ENCODE results near the gene RBM47. TPM values are rescaled to one million over a fixed set of nuclear protein-coding genes. Genes with fewer than 3 reads are reported as not detected.

The RBM47 gene
- total RNA-seq, 1 donor from 2014 or later: 0.11 TPM

DNA sequence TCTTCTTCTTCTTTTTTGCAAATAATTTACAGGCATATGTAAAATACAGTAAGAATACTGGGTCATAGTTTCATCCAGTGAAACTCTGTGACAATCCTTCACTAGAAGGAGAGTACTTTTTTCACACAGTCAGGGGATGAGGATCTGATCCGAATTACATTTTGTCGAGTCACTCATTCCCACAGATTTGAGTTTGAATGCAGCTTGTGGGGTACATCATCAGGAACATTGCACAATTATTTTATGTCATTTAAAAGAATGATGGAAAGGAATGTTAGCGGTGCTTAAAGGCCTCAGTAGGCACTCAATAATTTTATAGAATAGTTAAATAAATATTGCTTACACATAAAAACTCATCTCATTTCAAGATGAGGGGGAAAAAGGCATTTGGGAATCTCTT lies 205.9 kb downstream of the RBM47 start:
- no peaks in the 10 kb centered on the region for H3K36me3 Mint-ChIP-seq (ENCODE audit: unreplicated experiment)
- H3K27ac Mint-ChIP-seq (ENCODE audit: unreplicated experiment): no peak overlapping the region
- TF ChIP-seq, protein P1, sequence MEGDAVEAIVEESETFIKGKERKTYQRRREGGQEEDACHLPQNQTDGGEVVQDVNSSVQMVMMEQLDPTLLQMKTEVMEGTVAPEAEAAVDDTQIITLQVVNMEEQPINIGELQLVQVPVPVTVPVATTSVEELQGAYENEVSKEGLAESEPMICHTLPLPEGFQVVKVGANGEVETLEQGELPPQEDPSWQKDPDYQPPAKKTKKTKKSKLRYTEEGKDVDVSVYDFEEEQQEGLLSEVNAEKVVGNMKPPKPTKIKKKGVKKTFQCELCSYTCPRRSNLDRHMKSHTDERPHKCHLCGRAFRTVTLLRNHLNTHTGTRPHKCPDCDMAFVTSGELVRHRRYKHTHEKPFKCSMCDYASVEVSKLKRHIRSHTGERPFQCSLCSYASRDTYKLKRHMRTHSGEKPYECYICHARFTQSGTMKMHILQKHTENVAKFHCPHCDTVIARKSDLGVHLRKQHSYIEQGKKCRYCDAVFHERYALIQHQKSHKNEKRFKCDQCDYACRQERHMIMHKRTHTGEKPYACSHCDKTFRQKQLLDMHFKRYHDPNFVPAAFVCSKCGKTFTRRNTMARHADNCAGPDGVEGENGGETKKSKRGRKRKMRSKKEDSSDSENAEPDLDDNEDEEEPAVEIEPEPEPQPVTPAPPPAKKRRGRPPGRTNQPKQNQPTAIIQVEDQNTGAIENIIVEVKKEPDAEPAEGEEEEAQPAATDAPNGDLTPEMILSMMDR (IDR thresholded peaks at IDR 0.05): no peak
- H3K27me3 Mint-ChIP-seq (ENCODE audit: unreplicated experiment): peaks cover 3% of the 10 kb centered on the region
- H3K4me1 Mint-ChIP-seq (ENCODE audit: unreplicated experiment): no peaks in the 10 kb centered on the region
- H3K9me3 Mint-ChIP-seq (ENCODE audit: unreplicated experiment): peaks cover 1% of the 10 kb centered on the region
- no peak overlapping the region for H3K4me3 Mint-ChIP-seq (ENCODE audit: unreplicated experiment)
- DNase-seq (ENCODE audit: extremely low spot score, unreplicated experiment): no peak

DNA sequence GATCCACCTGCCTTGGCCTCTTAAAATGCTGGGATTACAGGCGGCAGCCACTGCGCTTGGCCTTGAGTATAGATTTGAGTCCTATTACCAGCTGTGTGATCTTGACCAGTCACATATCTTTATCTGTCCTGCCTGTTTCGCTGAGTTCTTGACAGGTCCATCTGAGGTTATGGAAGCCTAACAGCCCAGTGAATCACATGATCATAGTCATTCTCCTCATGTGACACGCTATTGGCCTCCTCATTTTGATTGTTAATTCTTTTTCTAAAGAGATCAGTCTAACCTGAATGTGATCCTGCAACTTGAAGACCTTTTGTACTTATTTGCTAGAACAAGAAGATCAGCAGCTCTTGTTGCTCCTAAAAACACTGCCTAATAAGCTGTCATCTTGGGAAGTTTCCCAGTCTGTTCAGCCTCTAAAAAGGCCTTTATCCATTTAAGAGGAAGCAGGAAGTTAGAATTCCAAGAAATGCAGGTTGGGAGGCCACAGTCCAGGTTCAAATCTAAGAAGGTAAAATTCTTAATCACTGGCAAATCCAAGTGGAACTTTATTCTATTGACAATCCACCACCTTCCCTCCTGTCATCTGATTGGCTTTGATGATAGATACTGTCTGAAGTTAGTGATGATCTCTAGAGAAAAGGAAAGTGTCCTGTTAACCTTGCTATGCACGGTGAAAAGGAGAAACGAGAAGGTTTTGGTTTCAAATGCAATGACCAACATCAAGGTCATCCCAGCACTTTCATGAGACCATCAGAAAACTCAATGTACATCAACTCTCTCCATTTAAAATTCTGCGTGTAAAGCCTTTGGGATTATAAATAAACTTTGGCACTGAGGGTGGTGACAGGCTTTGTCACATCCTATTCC lies 207.6 kb downstream of the RBM47 start:
- H3K4me1 Mint-ChIP-seq (ENCODE audit: unreplicated experiment): no peaks in the 10 kb centered on the region
- no peak overlapping the region for H3K4me3 Mint-ChIP-seq (ENCODE audit: unreplicated experiment)
- no peak for DNase-seq (ENCODE audit: extremely low spot score, unreplicated experiment)
- H3K36me3 Mint-ChIP-seq (ENCODE audit: unreplicated experiment): no peaks in the 10 kb centered on the region
- TF ChIP-seq, protein P1 (IDR thresholded peaks at IDR 0.05): no peak
- no peak overlapping the region for H3K27ac Mint-ChIP-seq (ENCODE audit: unreplicated experiment)
- H3K9me3 Mint-ChIP-seq (ENCODE audit: unreplicated experiment): peaks cover 4% of the 10 kb centered on the region
- H3K27me3 Mint-ChIP-seq (ENCODE audit: unreplicated experiment): peaks cover 3% of the 10 kb centered on the region

DNA sequence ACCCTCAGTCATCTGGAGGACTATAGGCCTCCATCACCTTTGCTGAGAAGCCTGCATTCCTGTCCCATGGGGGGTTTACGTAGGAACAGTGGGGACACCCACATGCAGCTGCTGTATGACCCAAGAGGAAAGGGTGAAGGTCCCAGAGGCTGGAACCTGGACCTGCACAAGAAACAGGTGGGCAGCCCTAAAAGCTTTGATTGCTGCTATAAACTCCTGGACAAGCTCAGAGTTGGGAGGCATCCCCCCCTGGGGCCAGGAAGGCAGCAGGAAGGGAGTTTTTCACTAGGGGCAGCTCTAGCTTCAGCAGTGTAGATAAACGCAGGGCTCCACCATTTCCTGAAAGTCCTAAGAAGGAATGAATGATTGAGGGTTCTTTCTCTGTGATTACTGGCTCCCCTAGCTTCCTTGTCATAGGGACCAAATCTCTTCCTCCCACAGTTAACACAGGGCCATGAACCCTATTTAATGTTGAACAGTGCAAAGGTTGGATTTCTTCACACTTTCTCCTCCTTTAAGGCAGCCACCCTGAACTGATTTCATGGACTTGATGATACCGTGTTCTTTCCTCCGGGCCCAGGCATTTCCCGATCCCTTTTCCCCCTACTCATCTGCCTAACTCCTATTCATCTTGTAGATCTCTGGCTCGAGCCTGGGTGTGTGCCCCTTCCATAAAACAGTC lies 210.3 kb downstream of the RBM47 start:
- no peak for DNase-seq (ENCODE audit: extremely low spot score, unreplicated experiment)
- Mint-ChIP-seq H3K36me3 (ENCODE audit: unreplicated experiment) (no peaks in the 10 kb centered on the region), H3K4me1 (ENCODE audit: unreplicated experiment) (no peaks in the 10 kb centered on the region), H3K27me3 (ENCODE audit: unreplicated experiment) (peaks cover 3% of the 10 kb centered on the region), H3K9me3 (ENCODE audit: unreplicated experiment) (peaks cover 4% of the 10 kb centered on the region), H3K4me3 (ENCODE audit: unreplicated experiment) (no peak overlapping the region), H3K27ac (ENCODE audit: unreplicated experiment) (no peak overlapping the region)
- TF ChIP-seq, protein P1 (IDR thresholded peaks at IDR 0.05): no peak

DNA sequence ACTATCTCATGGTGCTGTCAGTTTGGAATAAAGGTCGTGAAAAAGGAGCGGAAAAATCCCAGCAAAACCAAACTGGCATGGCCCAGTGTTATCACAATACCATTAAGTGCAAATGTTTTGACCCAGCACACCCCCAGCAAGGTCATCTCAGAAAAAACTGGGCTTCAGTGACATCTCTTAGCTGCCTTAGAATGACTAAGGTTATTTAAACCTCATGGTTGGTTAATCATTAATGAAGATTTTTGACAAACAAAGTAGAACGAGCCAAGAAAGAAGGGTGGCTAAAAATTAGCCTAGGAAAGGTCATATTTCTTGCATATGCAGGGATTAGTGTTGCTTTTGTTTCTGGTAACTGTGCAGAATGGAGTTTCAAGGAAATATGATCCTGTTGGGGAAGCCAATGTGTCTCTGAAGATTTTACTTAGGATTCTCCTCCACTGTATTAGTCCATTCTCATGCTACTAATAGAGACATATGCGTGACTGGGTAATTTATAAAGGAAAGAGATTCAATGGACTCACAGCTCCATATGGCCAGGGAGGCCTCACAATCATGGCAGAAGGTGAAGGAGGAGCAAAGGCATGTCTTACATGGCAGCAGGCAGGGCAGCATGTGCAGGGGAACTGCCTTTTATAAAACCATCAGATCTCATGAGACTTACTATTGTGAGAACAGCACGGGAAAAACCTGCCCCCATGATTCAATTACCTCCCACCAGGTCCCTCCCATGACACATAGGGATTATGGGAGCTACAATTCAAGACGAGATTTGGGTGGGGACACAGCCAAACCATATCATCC lies 211.0 kb downstream of the RBM47 start:
- no peak overlapping the region for H3K4me3 Mint-ChIP-seq (ENCODE audit: unreplicated experiment)
- peaks cover 6% of the 10 kb centered on the region for H3K27me3 Mint-ChIP-seq (ENCODE audit: unreplicated experiment)
- H3K9me3 Mint-ChIP-seq (ENCODE audit: unreplicated experiment): peaks cover 4% of the 10 kb centered on the region
- H3K36me3 Mint-ChIP-seq (ENCODE audit: unreplicated experiment): no peaks in the 10 kb centered on the region
- H3K4me1 Mint-ChIP-seq (ENCODE audit: unreplicated experiment): no peaks in the 10 kb centered on the region
- DNase-seq (ENCODE audit: extremely low spot score, unreplicated experiment): no peak
- TF ChIP-seq, protein P1 (IDR thresholded peaks at IDR 0.05): no peak
- no peak overlapping the region for H3K27ac Mint-ChIP-seq (ENCODE audit: unreplicated experiment)

Measured in osteocyte (in vitro differentiated cells).